Right lobe of liver (tissue), 4 donors: ENCODE data around the gene SLC25A48.

Experiments
- CTCF ChIP-seq, 4 donors: fragments of 200-600 bp in 3 of 4; fragments of 450-650 bp in 1 of 4; IDR thresholded peaks; one replicate each; pipeline versions ENCODE4 v1.5.1 to v1.8.0; 2016 to 2022; ENCODE audit warnings: antibody characterized with exemption in 4 of 4, mild to moderate bottlenecking in 2 of 4
- POLR2A ChIP-seq: fragments of 450-650 bp; IDR thresholded peaks from one replicate; pipeline ENCODE4 v1.6.1; 2017; ENCODE audit warnings: antibody characterized with exemption, mild to moderate bottlenecking
- donor health status: DM: no; HTN: no; CAD: no.
- donor health status: DM: no; HTN: no; CAD: no.
- donor health status: DM: no; HTN: yes; CAD: no.

GRCh38 chr5:135878156-135878620 lies 43.7 kb downstream of the SLC25A48 start:
- TF ChIP-seq POLR2A (no peak), CTCF (IDR thresholded peaks at IDR 0.05) (no peak)
